ENCODE results near the gene DNER. TPM values are rescaled to one million over a fixed set of nuclear protein-coding genes. Genes with fewer than 3 reads are reported as not detected.

Gene DNER
- total and polyA plus RNA-seq, 2 of the 4 experiments (the other 2 are of a cell fraction): under 0.01 to 0.14 TPM

DNA sequence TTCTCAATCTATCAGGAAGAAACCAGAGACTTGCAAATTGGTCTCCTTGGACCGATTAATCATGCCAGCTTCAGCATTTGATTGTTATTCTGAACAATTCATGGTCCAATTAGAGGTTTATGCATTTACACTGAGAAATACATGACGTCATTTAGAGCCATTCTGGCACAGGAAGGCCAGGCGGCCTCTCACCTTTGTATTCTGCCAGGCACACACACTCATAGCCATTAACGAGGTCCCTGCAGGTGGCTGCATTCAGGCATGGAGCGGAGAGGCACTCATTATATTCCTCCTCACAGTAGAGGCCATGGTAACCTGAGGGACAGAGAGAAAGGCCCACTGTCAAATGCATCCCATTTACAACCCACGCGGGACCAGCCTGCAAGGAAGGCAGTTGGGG lies 296.4 kb downstream of the DNER start:
- TF ChIP-seq SMC3 (IDR thresholded peaks at IDR 0.05; ENCODE audit: low read depth, low read length) (no peak), POLR2A (IDR thresholded peaks at IDR 0.05; ENCODE audit: low read depth, low read length) (no peak), MAZ (IDR thresholded peaks at IDR 0.05; ENCODE audit: borderline replicate concordance, low read depth, low read length) (no peak), MXI1 (IDR thresholded peaks at IDR 0.05; ENCODE audit: borderline replicate concordance, low read depth, low read length) (no peak), FOS (IDR thresholded peaks at IDR 0.05; ENCODE audit: low read depth, low read length) (no peak), RAD21 (IDR thresholded peaks at IDR 0.05; ENCODE audit: low read length) (no peak), RFX5 (IDR thresholded peaks at IDR 0.05; ENCODE audit: low read depth, low read length) (no peak), MAFK (IDR thresholded peaks at IDR 0.05; ENCODE audit: low read depth, low read length) (no peak), BHLHE40 (IDR thresholded peaks at IDR 0.05; ENCODE audit: low read depth, low read length) (no peak), CHD1 (IDR thresholded peaks at IDR 0.05; ENCODE audit: low read depth, low read length) (no peak), ELK1 (IDR thresholded peaks at IDR 0.05; ENCODE audit: borderline replicate concordance, low read depth, low read length) (no peak)
- TF ChIP-seq, protein P1, sequence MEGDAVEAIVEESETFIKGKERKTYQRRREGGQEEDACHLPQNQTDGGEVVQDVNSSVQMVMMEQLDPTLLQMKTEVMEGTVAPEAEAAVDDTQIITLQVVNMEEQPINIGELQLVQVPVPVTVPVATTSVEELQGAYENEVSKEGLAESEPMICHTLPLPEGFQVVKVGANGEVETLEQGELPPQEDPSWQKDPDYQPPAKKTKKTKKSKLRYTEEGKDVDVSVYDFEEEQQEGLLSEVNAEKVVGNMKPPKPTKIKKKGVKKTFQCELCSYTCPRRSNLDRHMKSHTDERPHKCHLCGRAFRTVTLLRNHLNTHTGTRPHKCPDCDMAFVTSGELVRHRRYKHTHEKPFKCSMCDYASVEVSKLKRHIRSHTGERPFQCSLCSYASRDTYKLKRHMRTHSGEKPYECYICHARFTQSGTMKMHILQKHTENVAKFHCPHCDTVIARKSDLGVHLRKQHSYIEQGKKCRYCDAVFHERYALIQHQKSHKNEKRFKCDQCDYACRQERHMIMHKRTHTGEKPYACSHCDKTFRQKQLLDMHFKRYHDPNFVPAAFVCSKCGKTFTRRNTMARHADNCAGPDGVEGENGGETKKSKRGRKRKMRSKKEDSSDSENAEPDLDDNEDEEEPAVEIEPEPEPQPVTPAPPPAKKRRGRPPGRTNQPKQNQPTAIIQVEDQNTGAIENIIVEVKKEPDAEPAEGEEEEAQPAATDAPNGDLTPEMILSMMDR (conservative IDR thresholded peaks at IDR 0.05; ENCODE audit: low read depth, low read length): no peak
- TF ChIP-seq, protein P2, sequence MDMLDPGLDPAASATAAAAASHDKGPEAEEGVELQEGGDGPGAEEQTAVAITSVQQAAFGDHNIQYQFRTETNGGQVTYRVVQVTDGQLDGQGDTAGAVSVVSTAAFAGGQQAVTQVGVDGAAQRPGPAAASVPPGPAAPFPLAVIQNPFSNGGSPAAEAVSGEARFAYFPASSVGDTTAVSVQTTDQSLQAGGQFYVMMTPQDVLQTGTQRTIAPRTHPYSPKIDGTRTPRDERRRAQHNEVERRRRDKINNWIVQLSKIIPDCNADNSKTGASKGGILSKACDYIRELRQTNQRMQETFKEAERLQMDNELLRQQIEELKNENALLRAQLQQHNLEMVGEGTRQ (IDR thresholded peaks at IDR 0.05; ENCODE audit: low read depth, low read length): no peak
- WGBS, 2 experiments (ENCODE audit: extremely low coverage in 2 of 2, insufficient read length in 1 of 2): 40% methylated on average over 1 of the region's 7 CpGs; no CpG with 5 or more reads in 1 of the 2 experiments
- Histone ChIP-seq H3K9me3 (ENCODE audit: control insufficient read depth, insufficient read depth, low read length) (no peaks in the 10 kb centered on the region; the same call in 1 of the 2 replicates), H3K14ac (replicated peaks; ENCODE audit: low read depth, low read length) (no peak overlapping the region), H3K4me1 (ENCODE audit: control insufficient read depth, insufficient read depth, low read length) (peaks cover 4% of the 10 kb centered on the region; the same call in 1 of the 2 replicates), H2BK15ac (ENCODE audit: low read depth, low read length) (no peak overlapping the region), H2BK20ac (ENCODE audit: low read depth, low read length) (no peak overlapping the region), H2BK5ac (ENCODE audit: low read depth, low read length, poor library complexity, severe bottlenecking) (no peak overlapping the region), H4K91ac (ENCODE audit: insufficient read depth, low read depth, low read length) (no peak overlapping the region), H4K20me1 (ENCODE audit: insufficient read depth, low read length) (no peaks in the 10 kb centered on the region), H2BK120ac (ENCODE audit: low read depth, low read length) (no peak overlapping the region), H3K36me3 (ENCODE audit: control insufficient read depth, insufficient read depth, low read length) (no peaks in the 10 kb centered on the region), H3K27me3 (ENCODE audit: control insufficient read depth, insufficient read depth, low read length) (no peaks in the 10 kb centered on the region), H3K56ac (ENCODE audit: extremely low read depth, insufficient read depth, low read length) (no peak overlapping the region), H3K27ac (ENCODE audit: insufficient read depth, low read length) (no peak overlapping the region), H2AK9ac (replicated peaks; ENCODE audit: low read depth, low read length, poor library complexity) (no peak overlapping the region), H2AK5ac (ENCODE audit: low read depth, low read length) (no peak overlapping the region), H3K23ac (ENCODE audit: low read depth, low read length) (no peak overlapping the region), H3K9me1 (ENCODE audit: insufficient read depth, low read length) (no peaks in the 10 kb centered on the region), H3K18ac (ENCODE audit: low read depth, low read length) (no peak overlapping the region; the same call in 1 of the 2 replicates), H3K4me3 (ENCODE audit: insufficient read depth, low read depth, low read length) (no peak overlapping the region), H3K9ac (ENCODE audit: low read depth, low read length) (no peak overlapping the region), H3K4me2 (ENCODE audit: low read depth, low read length) (no peak overlapping the region), H4K8ac (ENCODE audit: low read depth in 2 of 2, low read length in 2 of 2) (no peak overlapping the region), H4K5ac (ENCODE audit: low read depth, low read length) (no peak overlapping the region), H3K4ac (ENCODE audit: low read depth, low read length) (no peak overlapping the region), H3K79me1 (ENCODE audit: low read depth in 1 of 2, low read length in 2 of 2) (no peaks in the 10 kb centered on the region), H2AFZ (replicated peaks; ENCODE audit: low read length, poor library complexity) (no peak overlapping the region)
- DNase-seq: no peak
- BruUV-seq (replicated peaks): no TSS peak
- dilution Hi-C loops (cut with HindIII; ENCODE audit: low sequenced_read_pairs, unreplicated experiment) (no loop called here), intact Hi-C loops (cut with micrococcal nuclease) (no loop called here), in situ Hi-C loops (cut with MboI; ENCODE audit: low sequenced_read_pairs) (no loop called here)
- POLR2A ChIA-PET (ENCODE audit: unreplicated experiment): no interaction called here
- ATAC-seq (ENCODE audit: low read depth): no peak
- CTCF ChIA-PET: no interaction called here

Data from IMR-90 (cell line).